Omental fat pad (tissue), 4 donors: ENCODE measurements around the gene ZBTB7A. TPM values are rescaled to one million over a fixed set of nuclear protein-coding genes. Genes with fewer than 3 reads are reported as not detected.

Experiments
- ATAC-seq: fragments of 150-250 bp; one replicate; pipeline ENCODE4 v1.9.1; 2016; ENCODE audit warnings: mild to moderate bottlenecking, moderate library complexity; ENCODE audit not compliant: low FRiP score
- DNase-seq: peaks from one replicate; pipeline ENCODE4 v3.0.0-alpha.2; 2019; ENCODE audit warnings: low spot score
- CTCF ChIP-seq, 3 donors: fragments of 450-650 bp; IDR thresholded peaks; one replicate each; pipeline ENCODE4 v1.5.1; 2016 to 2017; ENCODE audit warnings: antibody characterized with exemption in 3 of 3, mild to moderate bottlenecking in 3 of 3, moderate library complexity in 2 of 3
- total RNA-seq, 4 donors: library from RNA; depleted of rRNA; stranded (reverse); fragments of >200 nt; gene quantifications; one replicate each; pipeline ENCODE4 v1.1.0, GENCODE V29; 2016

The ZBTB7A gene
- total RNA-seq, 4 donors from 2014 or later: 33.3 to 53.3 (median 38.4) TPM

- no peak for DNase-seq
- ATAC-seq: no peak
- TF ChIP-seq CTCF (IDR thresholded peaks at IDR 0.05): no peak
These were observed 21.3 kb upstream of the ZBTB7A start for GRCh38 chr19:4087787-4088679.

- TF ChIP-seq CTCF (IDR thresholded peaks at IDR 0.05): no peak
- DNase-seq (no peak), ATAC-seq (no peak)
These were observed 19.7 kb upstream of the ZBTB7A start for GRCh38 chr19:4086411-4086867.

GRCh38 chr19:4084547-4084877, 17.8 kb upstream of the ZBTB7A start:
- no peak for TF ChIP-seq CTCF (IDR thresholded peaks at IDR 0.05)
- no peak for ATAC-seq
- no peak for DNase-seq

GRCh38 chr19:4083677-4084546, 17.2 kb upstream of the ZBTB7A start:
- ATAC-seq: no peak
- no peak for DNase-seq
- no peak for TF ChIP-seq CTCF (IDR thresholded peaks at IDR 0.05)

- no peak for DNase-seq
- TF ChIP-seq CTCF (IDR thresholded peaks at IDR 0.05): no peak
These were observed 15.5 kb upstream of the ZBTB7A start for GRCh38 chr19:4082172-4082571.

GRCh38 chr19:4081441-4082129, 14.9 kb upstream of the ZBTB7A start:
- no peak for DNase-seq
- no peak for TF ChIP-seq CTCF (IDR thresholded peaks at IDR 0.05)
- ATAC-seq: no peak

More at GRCh38 chr19:4082172-4082571, 15.5 kb upstream of the ZBTB7A start:
- ATAC-seq: no peak
